Measurements from ENCODE around the gene PHF12. TPM values are rescaled to one million over a fixed set of nuclear protein-coding genes. Genes with fewer than 3 reads are reported as not detected.
"Not testable (repeated sequence)": the region's sequence is repeated elsewhere in the genome, so short reads cannot be mapped to it uniquely, and the experiment has no call there.

PHF12 gene
- total and polyA plus RNA-seq, 10 of the 15 experiments (the other 5 are each of a cell fraction or from before 2014, with no cell fraction given): 1.3 to 43.9 (median 19.2) TPM

DNA sequence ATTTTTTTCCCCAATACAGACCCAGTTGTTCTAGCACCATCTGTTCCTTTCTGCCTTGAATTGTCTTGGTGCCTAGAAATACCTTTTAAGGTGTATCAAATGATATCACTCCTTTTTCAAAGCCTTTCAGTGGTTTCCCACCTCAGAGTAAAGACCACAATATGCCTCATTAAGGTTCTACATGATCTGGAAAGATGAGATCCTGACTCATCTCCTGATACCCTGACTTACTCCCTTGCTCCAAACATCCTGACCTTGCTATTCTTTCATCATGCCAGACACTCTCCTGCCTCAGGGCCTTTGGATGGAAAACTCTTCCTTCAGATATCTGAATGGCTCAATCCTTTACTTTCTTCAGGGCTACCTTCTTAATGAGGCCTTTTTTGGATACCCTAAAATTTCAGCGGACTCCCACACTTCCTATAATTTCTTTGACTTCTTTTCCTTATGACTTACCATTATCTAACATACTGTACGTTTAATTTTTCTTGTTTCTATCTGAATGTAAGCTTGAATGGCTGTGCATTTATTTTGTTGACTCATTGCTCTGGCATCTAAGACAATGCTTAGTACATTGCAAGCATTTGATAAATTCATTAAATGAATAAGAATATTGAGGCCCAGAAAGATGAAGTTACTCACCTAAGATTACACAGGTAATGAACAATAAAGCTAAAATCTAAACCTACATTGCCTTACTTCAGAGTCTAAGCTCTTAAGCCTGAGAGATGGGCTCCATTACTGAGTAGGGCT is 73.0 kb downstream of the PHF12 start:
- ChIA-PET POLR2A (interaction anchor here (0.6 to 1.6 kb wide), 5 partner anchors 10 to 114 kb away, joined by 3 to 7 read pairs (median 4); no protein-coding TSS in a partner anchor), CTCF (interaction anchor here (0.6 to 2.3 kb wide), 7 partner anchors 12 to 151 kb away, joined by 3 to 44 read pairs (median 3); partner anchors contain the start of gene TLCD1), SMC1A (ENCODE audit: uncharacterized antibody, unreplicated experiment) (interaction anchor here (1.4 to 2.8 kb wide), 5 partner anchors 17 to 151 kb away, joined by 3 to 19 read pairs (median 6); partner anchors contain the start of genes ERAL1 and TLCD1), RAD21 (ENCODE audit: unreplicated experiment) (interaction anchor here (1.0 to 3.0 kb wide), 6 partner anchors 10 to 152 kb away, joined by 3 to 22 read pairs (median 4); partner anchors contain the start of gene NEK8)
- DNase-seq (ENCODE audit: low read depth, low spot score) (no peak), FAIRE-seq (no peak), ATAC-seq (no peak)
- H3K9me3 ChIP-seq (replicated peaks; ENCODE audit: control insufficient read depth, insufficient read depth, low read length): no peaks in the 10 kb centered on the region
- intact Hi-C loops (cut with micrococcal nuclease; ENCODE audit: unreplicated experiment): no loop called here
- H3K4me1 ChIP-seq (ENCODE audit: control insufficient read depth, insufficient read depth, low read length): no peaks in the 10 kb centered on the region; the same call in 1 of the 2 replicates
- no peak overlapping the region for H3K4me2 ChIP-seq (ENCODE audit: control insufficient read depth, insufficient read depth)
- TF ChIP-seq MAX (IDR thresholded peaks at IDR 0.05; ENCODE audit: low read depth, low read length) (no peak), TCF3 (IDR thresholded peaks at IDR 0.05; ENCODE audit: borderline replicate concordance, insufficient read depth, low read depth, low read length) (no peak), ZNF274 (IDR thresholded peaks at IDR 0.05; ENCODE audit: insufficient read depth, insufficient read length) (no peak), CBX5 (IDR thresholded peaks at IDR 0.05; ENCODE audit: low read depth) (no peak), ZNF622 (IDR thresholded peaks at IDR 0.05) (no peak), IKZF2 (IDR thresholded peaks at IDR 0.05) (no peak), ATF7 (IDR thresholded peaks at IDR 0.05; ENCODE audit: low read depth) (no peak), RCOR1 (conservative IDR thresholded peaks at IDR 0.05; ENCODE audit: low read depth, low read length) (no peak), POLR2AphosphoS2 (IDR thresholded peaks at IDR 0.05; ENCODE audit: low read depth, low read length) (no peak), EZH2 (IDR thresholded peaks at IDR 0.05; ENCODE audit: borderline replicate concordance, control insufficient read depth, low read depth, low read length) (no peak)
- TF ChIP-seq, protein P1, sequence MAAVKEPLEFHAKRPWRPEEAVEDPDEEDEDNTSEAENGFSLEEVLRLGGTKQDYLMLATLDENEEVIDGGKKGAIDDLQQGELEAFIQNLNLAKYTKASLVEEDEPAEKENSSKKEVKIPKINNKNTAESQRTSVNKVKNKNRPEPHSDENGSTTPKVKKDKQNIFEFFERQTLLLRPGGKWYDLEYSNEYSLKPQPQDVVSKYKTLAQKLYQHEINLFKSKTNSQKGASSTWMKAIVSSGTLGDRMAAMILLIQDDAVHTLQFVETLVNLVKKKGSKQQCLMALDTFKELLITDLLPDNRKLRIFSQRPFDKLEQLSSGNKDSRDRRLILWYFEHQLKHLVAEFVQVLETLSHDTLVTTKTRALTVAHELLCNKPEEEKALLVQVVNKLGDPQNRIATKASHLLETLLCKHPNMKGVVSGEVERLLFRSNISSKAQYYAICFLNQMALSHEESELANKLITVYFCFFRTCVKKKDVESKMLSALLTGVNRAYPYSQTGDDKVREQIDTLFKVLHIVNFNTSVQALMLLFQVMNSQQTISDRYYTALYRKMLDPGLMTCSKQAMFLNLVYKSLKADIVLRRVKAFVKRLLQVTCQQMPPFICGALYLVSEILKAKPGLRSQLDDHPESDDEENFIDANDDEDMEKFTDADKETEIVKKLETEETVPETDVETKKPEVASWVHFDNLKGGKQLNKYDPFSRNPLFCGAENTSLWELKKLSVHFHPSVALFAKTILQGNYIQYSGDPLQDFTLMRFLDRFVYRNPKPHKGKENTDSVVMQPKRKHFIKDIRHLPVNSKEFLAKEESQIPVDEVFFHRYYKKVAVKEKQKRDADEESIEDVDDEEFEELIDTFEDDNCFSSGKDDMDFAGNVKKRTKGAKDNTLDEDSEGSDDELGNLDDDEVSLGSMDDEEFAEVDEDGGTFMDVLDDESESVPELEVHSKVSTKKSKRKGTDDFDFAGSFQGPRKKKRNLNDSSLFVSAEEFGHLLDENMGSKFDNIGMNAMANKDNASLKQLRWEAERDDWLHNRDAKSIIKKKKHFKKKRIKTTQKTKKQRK (IDR thresholded peaks at IDR 0.05; ENCODE audit: low read depth, low read length): no peak
- in situ Hi-C loops (cut with MboI): loop anchor here (25.0 kb wide), 1 partner anchor 1391 kb away; no protein-coding TSS in a partner anchor
- WGBS (ENCODE audit: insufficient coverage, insufficient replicate concordance, low lambda C conversion rate, missing lambda C conversion rate): 71% methylated on average over 2 of the region's 2 CpGs
- no peak overlapping the region for H2AFZ ChIP-seq (ENCODE audit: control insufficient read depth, low read depth, low read length)
- H4K20me1 ChIP-seq (ENCODE audit: control insufficient read depth, insufficient read depth): no peaks in the 10 kb centered on the region
- no peak overlapping the region for H3K9ac ChIP-seq (ENCODE audit: control insufficient read depth, insufficient read depth, low read length)
- H3K27ac ChIP-seq (ENCODE audit: control insufficient read depth, insufficient read depth): no peak overlapping the region
- H3K4me3 ChIP-seq: no peak overlapping the region
- BruUV-seq (replicated peaks): no TSS peak
- H3K27me3 ChIP-seq (replicated peaks in 1 of 2; ENCODE audit: control insufficient read depth in 2 of 2, insufficient read depth in 2 of 2, low read length in 1 of 2): no peaks in the 10 kb centered on the region
- H3K36me3 ChIP-seq (ENCODE audit: control insufficient read depth in 2 of 2, insufficient read depth in 2 of 2, low read length in 1 of 2): peaks cover 9 to 25% of the 10 kb centered on the region in 2 experiments; a peak in 3 of 4 replicates
- H3K79me2 ChIP-seq (ENCODE audit: control insufficient read depth, insufficient read depth, low read length): no peaks in the 10 kb centered on the region

DNA sequence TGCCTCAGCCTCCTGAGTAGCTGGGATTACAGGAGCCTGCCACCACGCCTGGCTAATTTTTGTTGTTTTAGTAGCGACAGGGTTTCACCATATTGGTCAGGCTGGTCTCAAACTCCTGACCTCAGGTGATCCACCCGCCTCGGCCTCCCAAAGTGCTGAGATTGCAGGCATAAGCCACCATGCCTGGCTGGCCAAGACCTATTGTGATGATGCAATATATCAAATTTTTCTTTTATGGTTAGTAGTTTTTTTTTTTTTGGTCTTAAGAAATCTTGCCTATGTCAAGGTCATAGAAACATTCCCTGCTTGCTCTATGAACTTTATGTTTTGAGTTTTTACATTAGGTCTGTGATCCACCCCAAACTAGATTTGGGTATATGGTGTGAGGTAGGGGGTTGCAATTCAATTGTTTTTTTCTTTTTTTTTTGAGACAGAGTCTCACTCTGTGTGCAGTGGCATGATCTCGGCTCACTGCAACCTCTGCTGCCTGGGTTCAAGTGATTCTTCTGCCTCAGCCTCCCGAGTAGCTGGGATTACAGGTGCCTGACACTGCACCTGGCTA is 74.1 kb downstream of the PHF12 start:
- H4K20me1 ChIP-seq (ENCODE audit: control insufficient read depth, insufficient read depth); H3K9ac ChIP-seq (ENCODE audit: control insufficient read depth, insufficient read depth, low read length); H3K27ac ChIP-seq (ENCODE audit: control insufficient read depth, insufficient read depth); H3K4me3 ChIP-seq; H3K9me3 ChIP-seq (replicated peaks; ENCODE audit: control insufficient read depth, insufficient read depth, low read length); H3K4me1 ChIP-seq (ENCODE audit: control insufficient read depth, insufficient read depth, low read length); BruUV-seq (replicated peaks); H3K79me2 ChIP-seq (ENCODE audit: control insufficient read depth, insufficient read depth, low read length); FAIRE-seq; intact Hi-C loops (cut with micrococcal nuclease; ENCODE audit: unreplicated experiment); DNase-seq (ENCODE audit: low read depth, low spot score); H3K27me3 ChIP-seq (replicated peaks in 1 of 2; ENCODE audit: control insufficient read depth in 2 of 2, insufficient read depth in 2 of 2, low read length in 1 of 2); ATAC-seq; H2AFZ ChIP-seq (ENCODE audit: control insufficient read depth, low read depth, low read length); H3K4me2 ChIP-seq (ENCODE audit: control insufficient read depth, insufficient read depth): not testable (repeated sequence)
- in situ Hi-C loops (cut with MboI): loop anchor here (25.0 kb wide), 1 partner anchor 1390 kb away; no protein-coding TSS in a partner anchor
- 86% methylated on average over 6 of the region's 6 CpGs for WGBS (ENCODE audit: insufficient coverage, insufficient replicate concordance, low lambda C conversion rate, missing lambda C conversion rate)
- peaks cover 6 to 24% of the 10 kb centered on the region in 2 experiments; a peak in 3 of 4 replicates for H3K36me3 ChIP-seq (ENCODE audit: control insufficient read depth in 2 of 2, insufficient read depth in 2 of 2, low read length in 1 of 2)
- RAD21 ChIA-PET (ENCODE audit: unreplicated experiment): interaction anchor here (3.0 kb wide), 1 partner anchor 114 kb away, joined by 22 read pairs; no protein-coding TSS in a partner anchor
- POLR2A ChIA-PET: interaction anchor here (0.6 kb wide), 1 partner anchor 20 kb away, joined by 4 read pairs; no protein-coding TSS in a partner anchor
- SMC1A ChIA-PET (ENCODE audit: uncharacterized antibody, unreplicated experiment): interaction anchor here (0.7 to 2.8 kb wide), 3 partner anchors 15 to 113 kb away, joined by 3 to 19 read pairs (median 6); no protein-coding TSS in a partner anchor
- CTCF ChIA-PET: interaction anchor here (0.6 to 1.0 kb wide), 3 partner anchors 22 to 112 kb away, joined by 3 to 4 read pairs (median 3); no protein-coding TSS in a partner anchor

Measured in GM12878 (cell line).